Fibroblast of skin of right quadriceps (primary cell): ENCODE results near the gene MRPL58.
"Not testable (repeated sequence)": the region's sequence is repeated elsewhere in the genome, so short reads cannot be mapped to it uniquely, and the experiment has no call there.

Experiments
- DNase-seq: peaks from one replicate; pipeline ENCODE4 v3.0.0-alpha.2; 2013

Gene MRPL58

DNA sequence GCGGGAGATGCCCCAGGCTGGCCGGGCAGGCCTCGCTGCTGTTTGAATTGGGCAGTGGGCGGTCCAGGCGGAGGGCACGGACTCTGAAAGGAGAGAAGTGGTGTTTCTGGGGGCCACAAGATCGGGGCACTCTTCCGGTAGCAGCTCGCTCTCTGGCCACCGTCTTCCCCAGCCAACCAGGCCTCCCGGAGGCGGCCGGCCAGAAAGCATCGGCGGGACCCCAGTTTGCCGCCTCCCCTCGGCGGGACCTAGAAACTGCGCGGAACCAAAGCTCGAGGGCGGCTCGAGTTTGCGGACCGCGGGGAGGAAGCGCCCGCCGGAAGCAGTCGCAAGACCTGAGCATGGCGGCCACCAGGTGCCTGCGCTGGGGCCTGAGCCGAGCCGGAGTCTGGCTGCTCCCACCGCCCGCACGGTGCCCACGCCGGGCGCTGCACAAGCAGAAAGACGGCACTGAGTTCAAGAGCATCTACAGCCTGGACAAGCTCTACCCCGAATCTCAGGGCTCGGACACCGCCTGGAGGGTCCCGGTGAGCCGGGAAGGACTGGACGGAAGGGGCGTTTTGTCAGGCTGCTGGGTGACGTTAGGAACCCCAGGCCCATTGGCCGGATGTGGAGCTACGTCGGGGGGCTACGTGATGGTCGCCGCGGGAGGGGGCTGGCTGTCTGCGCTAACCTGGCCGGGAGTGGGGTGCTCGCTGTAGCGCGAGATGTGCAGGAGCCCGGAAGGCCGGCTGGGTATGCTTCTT, at the start of gene MRPL58:
Gene MRPL58 (plus strand): TSS at position 325 of the 746 bp plus-strand sequence. CDS start 17 bp downstream, at position 342.
- peak; percentile 88 for DNase-seq

DNA sequence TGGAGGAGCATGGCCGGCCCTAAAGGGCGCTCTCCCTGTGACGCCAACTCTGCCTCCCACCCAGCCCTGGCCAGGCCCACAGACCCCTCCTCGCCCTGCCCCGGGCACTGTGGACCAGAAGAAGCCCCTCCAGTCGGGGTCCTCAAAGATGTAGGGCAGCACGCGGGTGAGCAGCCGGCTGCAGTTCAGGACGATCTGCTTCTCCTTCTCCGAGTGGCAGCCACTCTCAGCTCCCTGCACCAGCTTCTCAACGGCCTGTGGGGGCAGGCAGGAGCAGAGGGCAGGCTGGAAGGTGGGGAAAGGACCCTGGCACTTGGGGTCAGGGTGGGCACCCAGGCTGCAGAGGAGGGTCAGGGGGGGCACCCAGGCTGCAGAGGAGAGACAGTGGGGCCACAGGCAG, 48.8 kb upstream of the MRPL58 start:
- no peak for DNase-seq

DNA sequence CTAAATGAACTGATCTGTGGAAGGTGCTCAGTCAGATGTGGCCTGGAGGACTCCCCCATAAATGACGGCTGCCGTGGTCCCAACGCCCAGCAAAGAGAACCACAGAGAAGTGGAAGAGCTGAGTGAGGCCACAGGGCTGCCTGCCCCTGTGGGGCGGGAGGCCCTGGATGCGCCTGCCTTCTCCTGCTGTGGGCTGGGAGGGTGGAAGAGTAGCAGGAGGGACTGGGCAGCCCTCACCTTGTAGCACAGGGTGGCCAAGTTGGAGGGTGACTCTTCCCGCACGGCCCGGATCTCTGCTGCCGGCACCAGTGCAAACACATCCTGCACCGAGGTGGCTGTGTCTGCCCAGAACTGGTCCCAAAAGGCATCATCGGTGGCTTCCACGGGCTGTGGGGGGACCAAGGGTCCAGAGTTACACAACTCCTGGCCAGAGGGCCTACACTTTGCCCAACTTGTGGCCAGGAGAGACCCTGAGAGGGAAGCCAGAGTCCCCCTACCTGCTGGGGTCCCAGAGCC, 48.2 kb upstream of the MRPL58 start:
- no peak for DNase-seq

DNA sequence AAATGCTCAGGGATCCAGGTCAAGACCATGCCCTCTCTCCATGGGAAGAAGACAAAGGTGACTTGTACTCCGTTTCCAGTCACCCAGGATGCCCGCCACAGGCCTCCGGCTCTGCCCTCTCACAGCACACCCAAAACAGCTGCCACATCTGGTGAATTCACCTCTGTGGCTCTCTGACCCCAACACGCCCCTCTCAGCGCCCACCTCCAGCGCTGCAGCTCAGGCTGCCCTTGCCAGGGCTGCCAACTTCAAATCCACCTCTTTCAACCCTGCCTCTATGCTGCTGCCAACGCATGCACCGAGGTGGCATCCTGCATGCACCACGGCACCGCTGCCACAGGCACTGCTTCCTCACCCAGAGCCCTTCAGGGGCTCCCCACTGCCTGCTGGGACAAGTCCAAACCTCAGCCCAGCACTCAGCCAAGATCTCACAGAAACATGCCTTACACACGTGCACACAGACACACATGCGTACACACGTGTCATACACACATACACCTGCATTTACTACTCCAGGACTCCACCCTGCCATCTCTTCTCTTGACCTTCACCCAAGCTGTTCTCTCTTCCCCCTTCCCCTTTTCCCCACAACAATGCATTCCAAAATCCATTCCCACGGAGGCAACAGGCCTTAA, 47.4 kb upstream of the MRPL58 start:
- DNase-seq: no peak

DNA sequence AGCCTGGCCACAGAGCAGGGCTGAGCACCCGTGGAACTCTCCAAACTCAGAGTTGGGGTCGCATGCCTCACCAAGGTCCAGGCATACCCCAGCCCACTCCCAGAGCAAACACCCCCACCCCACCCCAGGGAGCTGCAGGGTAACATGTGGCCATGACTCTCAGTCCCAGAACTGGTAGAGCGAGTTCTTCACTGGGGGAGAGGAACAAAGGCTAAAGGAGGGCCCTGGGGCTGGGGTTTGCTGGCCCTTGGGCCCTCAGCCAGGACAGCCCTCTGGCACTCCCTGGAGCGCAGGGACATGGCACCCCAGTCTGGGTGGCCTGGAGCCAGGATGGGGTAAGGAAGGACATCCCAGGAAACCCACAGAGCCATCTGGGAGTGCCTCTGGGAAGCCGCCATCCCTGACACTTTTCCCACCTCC, 44.1 kb upstream of the MRPL58 start:
- no peak for DNase-seq

DNA sequence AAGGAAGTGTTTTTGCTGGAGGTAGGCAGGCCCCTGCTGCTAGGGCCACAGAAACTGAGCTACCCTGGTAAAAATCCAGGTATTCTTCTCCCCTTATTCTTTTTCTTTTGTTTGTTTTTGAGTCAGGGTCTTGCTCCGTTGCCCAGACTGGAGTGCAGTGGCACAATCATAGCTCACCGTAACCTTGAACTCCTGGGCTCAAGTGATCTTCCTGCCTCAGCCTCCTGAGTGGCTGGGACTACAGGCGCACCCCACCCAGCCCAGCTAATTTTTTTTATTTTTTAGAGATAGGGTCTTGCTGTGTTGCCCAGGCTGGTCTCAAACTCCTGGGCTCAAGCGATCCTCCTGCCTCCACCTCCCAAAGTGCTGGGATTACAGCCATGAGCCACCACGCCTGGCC, 43.0 kb upstream of the MRPL58 start:
- DNase-seq: not testable (repeated sequence)

DNA sequence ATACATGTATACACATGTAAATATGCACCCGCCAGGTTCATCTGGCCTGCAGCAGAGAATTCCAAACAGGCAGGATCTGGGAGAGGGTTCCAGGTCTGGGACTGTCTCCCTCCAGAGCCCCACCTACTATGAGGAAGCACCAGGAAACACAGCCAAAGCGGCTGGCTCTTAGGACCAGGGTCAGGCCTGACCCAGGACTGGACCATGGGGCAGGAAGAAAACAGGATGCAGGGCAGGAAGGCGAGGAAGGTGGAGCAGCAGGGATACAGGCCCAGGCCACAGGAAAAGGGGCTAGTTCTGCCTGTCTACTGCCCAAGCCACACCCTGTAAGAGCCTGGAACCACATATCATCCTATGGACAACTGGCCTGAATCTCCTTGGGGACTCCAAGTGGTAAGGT, 42.1 kb upstream of the MRPL58 start:
- no peak for DNase-seq

DNA sequence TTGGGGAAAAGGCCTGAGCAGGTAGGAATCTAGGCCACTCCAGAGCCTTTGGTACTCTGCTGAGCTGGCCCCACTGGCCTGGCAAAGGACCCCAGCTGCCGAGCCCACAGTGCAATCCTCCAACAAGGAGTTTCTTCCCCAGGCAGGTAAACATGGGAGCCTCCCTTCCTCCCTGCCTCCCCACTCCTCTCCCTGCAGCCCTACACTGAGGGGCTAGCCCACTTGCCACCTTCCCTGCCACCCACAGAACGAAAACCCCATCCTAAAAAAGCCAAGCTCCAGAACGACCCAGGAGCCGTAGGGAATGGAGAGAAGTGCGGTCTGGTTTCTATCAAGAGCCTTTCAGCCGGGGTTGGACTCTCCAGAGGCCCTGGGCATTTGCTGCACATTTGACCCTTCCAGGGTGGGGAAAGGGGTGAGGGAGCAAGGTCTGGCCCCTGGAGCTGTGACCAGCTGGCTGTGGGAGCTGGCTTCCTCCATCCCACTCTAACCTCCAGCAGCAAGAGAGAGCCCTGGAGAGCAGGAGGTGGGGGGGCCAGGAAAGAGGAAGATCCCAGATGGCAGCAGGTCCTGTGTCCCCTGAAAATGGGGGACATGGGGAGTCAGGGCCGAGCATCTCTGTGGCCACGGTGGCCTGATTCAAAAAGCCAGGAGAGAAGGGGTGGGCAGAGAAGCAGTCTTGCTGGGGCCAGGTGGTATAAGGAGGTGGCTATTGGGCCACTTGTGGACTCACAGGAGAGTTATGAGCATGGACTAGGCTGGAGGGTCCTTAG, 41.2 kb upstream of the MRPL58 start:
- DNase-seq: no peak

DNA sequence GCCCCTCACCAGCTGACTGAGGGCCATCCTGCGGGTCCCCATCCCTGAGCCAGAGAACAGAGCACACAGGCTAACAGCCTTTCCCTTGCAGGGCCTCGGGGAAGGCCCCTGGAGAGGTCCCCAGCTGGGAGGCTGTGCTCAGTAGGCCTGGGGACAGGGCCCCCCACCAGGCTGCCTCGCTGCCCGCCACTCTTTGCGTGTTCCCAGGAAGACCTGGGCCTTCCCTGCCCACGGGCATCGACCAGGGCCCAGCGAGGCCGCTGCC, 40.7 kb upstream of the MRPL58 start:
- DNase-seq: no peak

DNA sequence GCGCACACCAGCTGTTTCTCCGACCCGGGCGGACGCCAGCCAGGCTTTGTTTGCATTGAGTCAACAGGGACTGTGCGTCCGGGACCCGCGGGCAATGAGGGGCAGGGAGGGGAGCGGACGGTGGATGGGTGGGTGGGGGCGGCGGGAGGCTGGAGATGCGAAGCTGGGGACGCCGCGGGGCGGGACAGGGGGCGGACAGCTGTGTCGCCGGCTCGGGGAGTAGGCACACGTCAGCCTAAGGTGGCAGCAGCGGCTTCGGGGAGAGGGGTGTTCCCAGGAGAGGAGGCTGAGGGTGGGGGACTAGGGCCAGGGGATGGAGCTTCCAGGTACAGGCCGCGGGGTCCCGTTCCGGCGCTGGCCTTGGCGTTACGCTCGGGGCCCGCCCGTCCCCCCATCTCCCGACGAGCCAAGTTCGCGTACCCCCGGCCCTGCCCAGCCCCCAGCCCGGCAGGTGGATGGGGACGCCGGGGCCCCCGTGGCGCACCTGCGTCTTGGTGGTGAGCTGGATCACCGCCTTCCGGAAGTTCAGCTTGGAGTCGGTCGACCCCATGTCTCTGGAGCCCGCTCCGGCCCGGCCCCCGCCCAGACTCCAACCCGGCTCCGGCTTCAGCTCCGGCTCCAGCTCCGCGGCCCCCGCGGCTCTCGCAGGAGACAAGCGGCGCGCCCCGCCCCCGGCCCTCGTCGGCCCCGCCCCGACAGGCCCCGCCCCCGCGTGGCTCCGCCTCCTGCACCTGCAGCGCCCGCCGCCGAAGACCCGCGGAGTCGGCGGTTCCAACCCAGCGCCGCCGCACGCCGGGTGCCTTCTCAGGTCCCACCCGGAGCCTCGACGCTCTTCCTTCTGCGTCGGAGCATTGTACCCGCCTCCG, 40.1 kb upstream of the MRPL58 start, which contains the start of gene HID1:
Gene HID1 (minus strand): TSS at position 653 of the 866 bp plus-strand sequence. CDS start 103 bp downstream, at position 550.
- DNase-seq: no peak

DNA sequence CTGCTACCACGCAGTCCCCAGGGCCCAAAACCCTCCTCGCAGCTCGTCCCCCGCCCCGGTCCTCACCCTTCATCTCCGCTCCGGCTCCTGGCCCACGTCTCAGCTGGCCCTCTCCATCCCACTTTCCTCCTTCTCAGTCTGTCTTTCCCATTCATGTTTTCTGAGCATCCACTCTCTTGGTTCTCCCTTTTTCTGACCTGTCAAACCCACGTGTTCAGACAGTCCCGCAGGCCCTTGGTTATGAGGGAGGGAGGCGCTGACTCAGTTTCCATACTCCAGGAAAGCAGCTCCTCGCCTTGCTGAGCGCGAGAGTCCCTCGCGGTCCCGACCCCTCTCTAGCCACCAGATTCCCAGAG, 39.5 kb upstream of the MRPL58 start:
- DNase-seq: no peak

DNA sequence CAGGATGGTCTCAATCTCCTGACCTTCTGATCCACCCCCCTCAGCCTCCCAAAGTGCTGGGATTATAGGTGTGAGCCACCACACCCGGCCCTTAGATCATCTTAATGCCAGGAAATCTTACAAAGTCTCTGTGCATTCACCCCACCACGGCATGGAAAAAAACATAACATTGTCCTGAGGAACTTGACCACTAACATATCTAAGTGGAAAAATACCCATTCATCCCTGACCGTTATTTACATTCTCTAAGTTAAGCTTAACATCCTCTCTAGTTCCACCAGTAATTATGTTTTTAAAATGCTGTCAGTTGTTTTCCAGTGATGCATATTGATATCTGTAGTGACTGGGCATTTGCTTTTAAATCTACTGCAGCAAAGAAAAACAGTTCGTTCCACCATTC, 36.5 kb upstream of the MRPL58 start:
- no peak for DNase-seq

DNA sequence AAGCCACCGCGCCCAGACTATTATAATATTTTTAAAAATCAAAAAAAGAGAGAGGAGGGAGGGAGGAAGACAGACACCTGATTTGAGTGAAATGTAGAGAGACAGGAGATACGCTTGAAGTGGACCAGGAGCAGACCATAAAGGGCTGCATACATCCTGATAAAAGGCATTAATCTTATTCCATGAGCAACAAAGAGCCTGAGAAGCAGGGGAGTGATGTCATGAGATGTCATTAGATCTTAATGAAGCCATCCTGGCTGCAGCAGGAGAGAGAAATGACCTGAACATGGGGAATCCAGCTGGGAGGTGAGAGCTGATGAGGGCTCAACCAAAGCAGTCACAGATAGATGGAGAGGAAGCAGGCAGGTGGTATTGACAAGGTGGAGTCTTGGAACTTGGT, 34.7 kb upstream of the MRPL58 start:
- no peak for DNase-seq

DNA sequence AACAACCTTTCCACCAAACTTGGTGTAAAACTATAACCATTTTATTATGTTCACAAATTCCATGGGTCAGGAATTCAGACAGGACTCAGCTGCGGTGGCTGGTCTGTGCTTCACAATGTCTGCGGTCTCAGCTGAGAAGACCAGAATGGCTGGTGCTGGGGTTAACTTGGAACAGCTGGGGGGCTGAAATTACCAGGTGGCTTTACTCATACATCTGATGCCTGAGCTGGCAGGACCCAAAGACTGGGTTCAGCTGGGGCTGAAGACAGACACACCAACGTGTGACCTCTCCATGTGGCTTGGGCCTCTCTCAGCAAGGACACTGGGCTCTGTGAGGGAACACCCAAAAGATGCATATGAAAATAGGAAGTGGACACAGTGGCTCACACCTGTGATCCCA, 34.2 kb upstream of the MRPL58 start:
- DNase-seq: no peak

DNA sequence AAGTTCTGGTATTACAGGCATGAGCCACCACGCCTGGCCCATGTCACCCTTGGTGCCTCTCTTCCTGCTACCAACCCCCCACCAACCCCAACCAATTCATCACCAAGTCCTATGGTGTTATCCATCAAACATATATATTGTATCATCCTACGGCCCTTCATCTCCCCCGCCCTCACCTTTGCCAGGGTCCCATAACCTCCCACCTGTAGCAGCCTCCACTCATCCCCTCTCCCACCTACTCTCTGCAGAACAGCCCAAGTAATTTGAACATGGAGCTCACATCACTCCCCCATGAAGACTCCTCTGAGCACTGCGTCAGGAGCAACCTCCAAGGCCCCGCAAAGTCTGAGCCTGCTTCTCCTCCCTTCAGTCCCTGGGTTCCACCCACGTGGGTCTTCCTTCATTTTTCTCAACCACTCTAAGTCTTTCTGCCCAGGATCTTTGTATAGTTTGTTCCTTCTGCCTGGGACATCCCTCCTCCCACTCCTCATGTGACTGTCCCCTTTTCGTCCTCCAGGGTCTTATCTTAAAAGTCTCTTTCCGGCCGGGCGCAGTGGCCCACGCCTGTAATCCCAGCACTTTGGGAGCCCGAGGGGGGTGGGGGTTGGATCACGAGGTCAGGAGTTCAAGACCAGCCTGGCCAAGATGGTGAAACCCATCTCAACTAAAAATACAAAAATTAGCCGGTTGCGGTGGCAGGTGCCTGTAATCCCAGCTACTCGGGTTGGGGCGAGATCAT, 32.9 kb upstream of the MRPL58 start:
- DNase-seq: no peak

DNA sequence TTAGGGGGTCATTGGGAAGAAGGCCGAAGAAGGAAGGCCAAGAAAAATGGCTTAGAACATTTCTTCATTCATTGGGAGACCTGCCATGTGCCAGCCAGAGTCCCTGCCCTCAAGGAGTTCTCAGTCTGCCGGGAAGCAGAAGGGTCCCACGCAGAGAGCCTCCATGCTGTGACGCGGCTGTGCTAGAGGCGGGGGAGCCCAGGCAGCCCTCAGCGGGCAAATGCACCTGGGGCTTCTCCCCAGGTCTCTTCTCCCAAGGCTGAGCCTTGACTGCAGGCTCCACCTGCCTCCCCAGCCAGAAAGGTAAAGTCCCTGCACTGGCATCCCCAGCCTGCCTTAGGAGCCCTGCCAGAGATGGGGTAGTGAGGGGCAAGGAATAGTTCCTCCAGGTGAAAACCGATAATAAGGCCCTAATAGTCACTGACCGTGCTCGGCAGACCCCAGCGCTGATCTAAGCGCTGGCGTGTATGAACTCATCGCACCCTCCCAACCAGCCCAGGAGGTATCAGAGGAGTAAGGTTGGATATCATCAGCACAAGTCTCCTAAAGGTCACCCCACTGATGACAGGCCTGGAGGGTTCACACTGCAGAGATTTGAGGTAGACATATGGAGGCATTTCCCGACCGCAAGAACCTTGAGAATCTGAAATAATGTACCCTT, 31.0 kb upstream of the MRPL58 start:
- no peak for DNase-seq

DNA sequence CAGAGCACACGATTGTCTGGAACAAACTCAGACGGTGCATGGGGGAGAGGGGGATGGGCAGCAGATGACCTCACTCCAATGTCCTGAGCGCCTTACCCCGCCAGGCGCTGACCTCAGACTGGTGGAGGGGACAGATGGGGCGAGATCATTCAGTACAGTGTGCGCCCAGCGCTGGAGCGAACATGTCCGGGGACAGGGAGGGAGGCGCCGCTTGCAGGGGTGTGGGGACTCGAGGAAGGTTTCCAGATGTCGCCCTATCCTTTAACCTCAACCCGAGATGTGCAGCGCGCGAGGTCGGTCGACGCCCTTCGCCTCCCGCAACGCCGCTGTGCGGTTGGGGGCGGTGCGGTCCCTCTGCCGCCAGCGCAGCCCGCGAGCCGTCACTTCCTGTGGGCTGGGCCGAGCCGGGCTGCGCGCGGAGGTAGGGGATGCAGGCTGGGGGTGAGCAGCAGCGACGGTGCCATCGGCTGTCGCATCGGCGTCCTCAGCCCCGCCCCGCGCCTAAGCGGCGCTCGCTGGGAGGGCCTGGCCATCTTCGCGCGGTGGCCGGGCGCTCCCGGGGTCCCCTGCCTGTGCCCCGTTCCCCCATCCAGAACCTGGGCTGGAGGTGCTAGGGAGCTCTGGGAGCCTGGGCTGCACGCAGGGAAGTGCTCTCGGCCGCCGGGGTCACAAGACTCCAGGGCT, 30.3 kb upstream of the MRPL58 start:
- DNase-seq: peak; percentile 49

DNA sequence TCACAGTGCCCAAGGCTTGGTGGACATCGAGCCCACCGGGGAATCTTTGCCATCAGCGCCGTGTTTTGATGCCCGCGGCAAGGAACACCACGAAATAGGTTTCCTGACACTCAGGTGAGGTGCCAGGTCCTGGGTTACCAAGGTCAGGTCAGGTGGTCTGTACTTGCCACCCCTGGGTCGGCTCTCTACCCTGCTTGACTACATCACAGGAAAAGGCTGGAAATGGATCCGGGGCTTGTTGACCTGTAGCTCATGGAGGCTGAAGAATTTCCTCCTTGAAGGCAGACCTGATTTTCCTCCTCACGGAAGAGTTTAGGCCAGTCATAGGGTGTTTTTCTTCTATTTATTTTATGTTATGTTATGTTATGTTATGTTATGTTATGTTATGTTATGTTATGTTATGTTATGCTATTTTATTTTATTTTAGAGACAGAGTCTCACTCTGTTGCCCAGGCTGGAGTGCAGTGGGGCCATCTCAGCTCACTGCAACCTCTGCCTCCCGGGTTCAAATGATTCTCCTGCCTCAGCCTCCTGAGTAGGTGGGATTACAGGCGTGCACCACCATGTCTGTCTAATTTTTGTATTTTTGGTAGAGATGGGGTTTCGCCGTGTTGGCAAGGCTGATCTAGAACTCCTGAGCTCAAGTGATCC, 29.7 kb upstream of the MRPL58 start:
- DNase-seq: not testable (repeated sequence)

DNA sequence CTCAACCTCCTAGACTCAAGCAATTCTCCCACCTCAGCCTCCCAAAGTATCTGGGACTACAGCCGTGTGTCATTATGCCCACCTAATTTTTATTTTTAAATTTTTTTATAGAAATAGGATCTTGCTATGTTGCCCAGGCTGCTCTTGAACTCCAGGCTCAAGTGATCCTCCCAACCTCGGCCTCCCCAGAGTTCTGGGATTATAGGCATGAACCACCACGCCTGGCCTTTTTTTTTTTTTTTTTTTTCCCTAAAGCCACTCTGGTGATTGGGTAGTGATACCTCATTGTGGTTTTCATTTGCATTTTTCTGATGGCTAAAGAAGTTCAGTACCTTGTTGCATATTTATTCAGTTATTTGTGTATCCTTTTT, 26.3 kb upstream of the MRPL58 start:
- no peak for DNase-seq

DNA sequence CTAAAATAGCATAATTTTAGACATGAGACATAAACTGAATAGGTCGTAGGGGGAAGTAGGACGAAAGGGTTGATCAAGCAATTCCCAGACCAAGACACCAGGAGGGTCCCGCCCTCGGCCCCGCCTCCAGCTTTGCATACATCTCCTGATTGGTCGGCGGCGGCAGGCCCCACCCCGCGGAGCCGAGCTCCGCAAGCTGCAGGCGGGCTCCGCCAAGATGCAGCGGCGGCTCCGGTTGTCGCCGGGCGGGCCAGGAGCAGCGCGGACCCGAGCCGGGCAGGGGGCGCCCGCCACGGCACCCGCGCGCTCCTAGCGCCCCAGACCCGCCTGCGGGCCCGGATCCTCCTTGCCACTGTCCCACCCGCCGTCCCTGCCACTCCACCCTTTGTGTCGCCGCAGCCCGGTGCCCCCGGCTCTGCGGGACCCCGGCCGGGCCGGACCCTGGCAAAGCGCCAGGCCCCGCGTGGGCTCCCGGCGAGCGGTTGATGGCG, 25.0 kb upstream of the MRPL58 start, which contains the start of gene CDR2L:
Gene CDR2L (plus strand): TSS at position 215 of the 491 bp plus-strand sequence. CDS start 412 bp downstream, outside the sequence.
- peak; percentile 91 for DNase-seq
